CD14-positive monocyte (primary cell): Measurements from ENCODE around the gene LAGE3. TPM values are rescaled to one million over a fixed set of nuclear protein-coding genes. Genes with fewer than 3 reads are reported as not detected.

Experiments
- DNase-seq, 3 donors: peaks; one replicate each; pipeline ENCODE4 v3.0.0-alpha.2; 2011 to 2022
- H2AFZ ChIP-seq: 2 replicates; pipeline ENCODE4 v1.6.0; 2012; ENCODE audit warnings: mild to moderate bottlenecking, low read depth, low read length, inconsistent platforms; ENCODE audit not compliant: insufficient read depth, poor library complexity, severe bottlenecking
- H3K27ac ChIP-seq, 2 donors: 1 replicate in 1 of 2; 2 replicates in 1 of 2; pipeline ENCODE4 v1.5.1; 2012 to 2013; ENCODE audit warnings: low read length in 2 of 2, control low read depth in 1 of 2, inconsistent platforms in 1 of 2, low read depth in 1 of 2, mild to moderate bottlenecking in 1 of 2
- H3K27me3 ChIP-seq, 2 donors: one replicate each; pipeline versions ENCODE4 v1.6.0 to v1.6.1; 2011 to 2013; ENCODE audit warnings: low read length in 2 of 2; ENCODE audit not compliant: control insufficient read depth in 2 of 2, insufficient read depth in 2 of 2
- H3K36me3 ChIP-seq, 2 donors: replicated peaks in 1 of 2; 1 replicate in 1 of 2; 2 replicates in 1 of 2; pipeline versions ENCODE4 v1.5.1 to v1.6.1; 2012 to 2013; ENCODE audit warnings: low read length in 2 of 2, control low read depth in 1 of 2, inconsistent platforms in 1 of 2, mild to moderate bottlenecking in 1 of 2; ENCODE audit not compliant: insufficient read depth in 2 of 2, control insufficient read depth in 1 of 2
- H3K4me1 ChIP-seq, 2 donors: 1 replicate in 1 of 2; 2 replicates in 1 of 2; pipeline versions ENCODE4 v1.5.1 to v1.6.1; 2012 to 2013; ENCODE audit warnings: low read length in 2 of 2, control low read depth in 1 of 2, inconsistent platforms in 1 of 2, mild to moderate bottlenecking in 1 of 2, moderate library complexity in 1 of 2; ENCODE audit not compliant: insufficient read depth in 2 of 2, control insufficient read depth in 1 of 2
- H3K4me2 ChIP-seq: replicated peaks from 2 replicates; pipeline ENCODE3; 2012; ENCODE audit warnings: low read length, moderate library complexity, mild to moderate bottlenecking; ENCODE audit not compliant: poor library complexity, severe bottlenecking; ENCODE audit errors: extremely low read depth
- H3K4me3 ChIP-seq, 3 experiments: fragments of 200-600 bp in 1 of 3; sonication (generic) in 1 of 3; replicated peaks in 1 of 3; 1 replicate in 2 of 3; 2 replicates in 1 of 3; pipeline ENCODE4 v1.5.1; 2011 to 2013; ENCODE audit warnings: low read length in 3 of 3, mild to moderate bottlenecking in 3 of 3, control low read depth in 2 of 3, low read depth in 2 of 3, inconsistent platforms in 1 of 3, moderate library complexity in 1 of 3
- H3K79me2 ChIP-seq: 2 replicates; pipeline ENCODE4 v1.6.0; 2012; ENCODE audit warnings: mild to moderate bottlenecking, control low read depth, inconsistent platforms, low read length, moderate library complexity; ENCODE audit not compliant: insufficient read depth
- H3K9ac ChIP-seq: 2 replicates; pipeline ENCODE4 v1.6.0; 2017; ENCODE audit warnings: low read length, mild to moderate bottlenecking; ENCODE audit not compliant: insufficient read depth, poor library complexity, severe bottlenecking
- H3K9me3 ChIP-seq, 2 donors: replicated peaks in 1 of 2; 1 replicate in 1 of 2; 2 replicates in 1 of 2; pipeline versions ENCODE4 v1.5.1 to v1.6.1; 2012 to 2013; ENCODE audit warnings: low read length in 2 of 2, control low read depth in 1 of 2; ENCODE audit not compliant: control insufficient read depth in 1 of 2, insufficient read depth in 1 of 2
- H4K20me1 ChIP-seq: 2 replicates; pipeline ENCODE4 v1.6.0; 2012; ENCODE audit warnings: mild to moderate bottlenecking, low read length, control low read depth, moderate library complexity; ENCODE audit not compliant: insufficient read depth
- H3K27ac Mint-ChIP-seq, 7 donors: one replicate each; pipeline ENCODE4 v1.8.0; 2020; ENCODE audit warnings: mild to moderate bottlenecking in 7 of 7, mixed read lengths in 7 of 7, moderate library complexity in 6 of 7, inconsistent platforms in 2 of 7
- H3K27me3 Mint-ChIP-seq, 3 donors: one replicate each; pipeline ENCODE4 v1.8.0; 2021 to 2022; ENCODE audit warnings: low read depth in 3 of 3, mild to moderate bottlenecking in 3 of 3, mixed read lengths in 3 of 3, moderate library complexity in 3 of 3, inconsistent platforms in 1 of 3
- H3K36me3 Mint-ChIP-seq, 2 donors: one replicate each; pipeline ENCODE4 v1.8.0; 2020; ENCODE audit warnings: mixed read lengths in 2 of 2, inconsistent platforms in 1 of 2, mild to moderate bottlenecking in 1 of 2
- H3K4me1 Mint-ChIP-seq: one replicate; pipeline ENCODE4 v1.8.0; 2020; ENCODE audit warnings: mild to moderate bottlenecking, mixed read lengths
- H3K4me3 Mint-ChIP-seq, 2 donors: one replicate each; pipeline ENCODE4 v1.8.0; 2020; ENCODE audit warnings: mild to moderate bottlenecking in 2 of 2, mixed read lengths in 2 of 2, moderate library complexity in 1 of 2
- H3K9me3 Mint-ChIP-seq, 7 donors: one replicate each; pipeline ENCODE4 v1.8.0; 2020 to 2022; ENCODE audit warnings: mixed read lengths in 7 of 7, mild to moderate bottlenecking in 6 of 7, moderate library complexity in 6 of 7, inconsistent platforms in 2 of 7
- WGBS: methylation state at CpG from one replicate; pipeline ENCODE4 v1.1.5; 2013; ENCODE audit warnings: missing lambda C conversion rate; ENCODE audit not compliant: insufficient coverage; 5-methylcytosine and 5-hydroxymethylcytosine counted together
- intact Hi-C, 2 donors: fragments of 100-400 bp; cut with micrococcal nuclease; formaldehyde crosslinking; loops; one replicate each; pipeline versions ENCODE4 v1.15.0 to v1.15.1; 2023
- polyA plus RNA-seq, 3 donors: library from polyadenylated mRNA; depleted of rRNA in 1 of 3; unstranded in 2 of 3; stranded (reverse) in 1 of 3; fragments of 300-500 nt in 2 of 3; fragments of >200 nt in 1 of 3; fragmentation: Illumina TruSeq in 2 of 3; gene quantifications; 1 replicate in 2 of 3; 2 replicates in 1 of 3; pipeline ENCODE4 v1.2.3, GENCODE V29; 2012 to 2021
- TF ChIP-seq, protein P1 (sequence below): fragments of 200-600 bp; IDR thresholded peaks from one replicate; pipeline ENCODE4 v1.8.0; 2022; ENCODE audit warnings: antibody characterized with exemption, mild to moderate bottlenecking

The LAGE3 gene
- polyA plus RNA-seq, 3 donors: 12.4 to 30.9 (median 18.6) TPM

DNA sequence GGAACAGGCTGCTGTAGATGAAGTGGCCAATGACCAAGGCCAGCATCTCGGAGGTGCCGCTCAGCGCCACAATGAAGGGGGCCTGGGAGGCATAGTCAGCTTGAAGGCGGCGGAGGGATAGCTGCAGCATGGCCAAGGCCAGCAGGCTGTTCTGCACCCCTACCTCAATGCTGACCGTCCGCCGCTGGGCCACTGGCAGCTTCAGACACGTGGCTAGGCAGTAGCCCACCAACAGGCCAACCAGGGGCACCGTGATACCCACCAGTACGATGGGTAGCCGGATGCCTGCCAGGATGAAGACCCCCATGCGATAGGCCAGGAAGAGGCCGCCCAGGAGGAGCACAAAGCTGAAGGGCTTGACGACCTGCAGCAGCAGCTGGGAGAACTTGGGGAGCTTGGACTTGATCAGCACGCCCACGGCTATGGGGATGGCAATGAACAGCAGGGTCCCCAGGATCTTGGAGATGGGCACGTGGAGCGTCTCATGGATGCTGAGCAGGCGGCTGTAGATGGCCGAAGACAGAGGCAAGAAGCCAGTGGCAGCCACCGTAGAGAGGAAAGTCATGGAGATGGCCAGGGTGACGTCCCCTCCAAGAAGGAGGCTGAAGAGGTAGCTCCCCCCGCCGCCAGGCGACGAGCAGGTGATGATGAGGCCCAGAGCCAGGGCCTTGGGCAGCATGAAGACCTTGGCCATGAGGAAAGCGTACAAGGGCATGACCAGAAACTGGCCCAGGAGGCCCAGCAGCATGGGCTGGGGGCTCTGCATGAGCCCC, 8.6 kb upstream of the LAGE3 start:
- H3K27me3 Mint-ChIP-seq: peaks cover 0 to 8% (median 0%) of the 10 kb centered on the region in 3 donors
- no peak overlapping the region for H3K4me2 ChIP-seq
- no peak overlapping the region for H3K9ac ChIP-seq
- H3K36me3 ChIP-seq: peaks cover 0 to 3% of the 10 kb centered on the region in 2 donors
- WGBS: 97% methylated on average over 11 of the region's 28 CpGs
- H3K27ac Mint-ChIP-seq: peak overlapping the region in 3 of 7 donors; percentile 11 to 82 (median 48)
- no peak overlapping the region for H3K4me3 Mint-ChIP-seq
- intact Hi-C loops: no loop called here
- H3K4me1 Mint-ChIP-seq: peaks cover 32% of the 10 kb centered on the region
- H2AFZ ChIP-seq: no peak overlapping the region
- H3K4me3 ChIP-seq: no peak overlapping the region
- no peaks in the 10 kb centered on the region for H3K27me3 ChIP-seq
- H3K9me3 Mint-ChIP-seq: peaks cover 0 to 33% (median 15%) of the 10 kb centered on the region in 7 donors
- H3K79me2 ChIP-seq: peaks cover 20% of the 10 kb centered on the region
- H3K4me1 ChIP-seq: peaks cover 41 to 56% of the 10 kb centered on the region in 2 donors
- no peaks in the 10 kb centered on the region for H4K20me1 ChIP-seq
- H3K9me3 ChIP-seq: no peaks in the 10 kb centered on the region
- H3K27ac ChIP-seq: no peak overlapping the region
- H3K36me3 Mint-ChIP-seq: peaks cover 12 to 18% of the 10 kb centered on the region in 2 donors
- no peak for DNase-seq
- TF ChIP-seq, protein P1, sequence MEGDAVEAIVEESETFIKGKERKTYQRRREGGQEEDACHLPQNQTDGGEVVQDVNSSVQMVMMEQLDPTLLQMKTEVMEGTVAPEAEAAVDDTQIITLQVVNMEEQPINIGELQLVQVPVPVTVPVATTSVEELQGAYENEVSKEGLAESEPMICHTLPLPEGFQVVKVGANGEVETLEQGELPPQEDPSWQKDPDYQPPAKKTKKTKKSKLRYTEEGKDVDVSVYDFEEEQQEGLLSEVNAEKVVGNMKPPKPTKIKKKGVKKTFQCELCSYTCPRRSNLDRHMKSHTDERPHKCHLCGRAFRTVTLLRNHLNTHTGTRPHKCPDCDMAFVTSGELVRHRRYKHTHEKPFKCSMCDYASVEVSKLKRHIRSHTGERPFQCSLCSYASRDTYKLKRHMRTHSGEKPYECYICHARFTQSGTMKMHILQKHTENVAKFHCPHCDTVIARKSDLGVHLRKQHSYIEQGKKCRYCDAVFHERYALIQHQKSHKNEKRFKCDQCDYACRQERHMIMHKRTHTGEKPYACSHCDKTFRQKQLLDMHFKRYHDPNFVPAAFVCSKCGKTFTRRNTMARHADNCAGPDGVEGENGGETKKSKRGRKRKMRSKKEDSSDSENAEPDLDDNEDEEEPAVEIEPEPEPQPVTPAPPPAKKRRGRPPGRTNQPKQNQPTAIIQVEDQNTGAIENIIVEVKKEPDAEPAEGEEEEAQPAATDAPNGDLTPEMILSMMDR: no peak

DNA sequence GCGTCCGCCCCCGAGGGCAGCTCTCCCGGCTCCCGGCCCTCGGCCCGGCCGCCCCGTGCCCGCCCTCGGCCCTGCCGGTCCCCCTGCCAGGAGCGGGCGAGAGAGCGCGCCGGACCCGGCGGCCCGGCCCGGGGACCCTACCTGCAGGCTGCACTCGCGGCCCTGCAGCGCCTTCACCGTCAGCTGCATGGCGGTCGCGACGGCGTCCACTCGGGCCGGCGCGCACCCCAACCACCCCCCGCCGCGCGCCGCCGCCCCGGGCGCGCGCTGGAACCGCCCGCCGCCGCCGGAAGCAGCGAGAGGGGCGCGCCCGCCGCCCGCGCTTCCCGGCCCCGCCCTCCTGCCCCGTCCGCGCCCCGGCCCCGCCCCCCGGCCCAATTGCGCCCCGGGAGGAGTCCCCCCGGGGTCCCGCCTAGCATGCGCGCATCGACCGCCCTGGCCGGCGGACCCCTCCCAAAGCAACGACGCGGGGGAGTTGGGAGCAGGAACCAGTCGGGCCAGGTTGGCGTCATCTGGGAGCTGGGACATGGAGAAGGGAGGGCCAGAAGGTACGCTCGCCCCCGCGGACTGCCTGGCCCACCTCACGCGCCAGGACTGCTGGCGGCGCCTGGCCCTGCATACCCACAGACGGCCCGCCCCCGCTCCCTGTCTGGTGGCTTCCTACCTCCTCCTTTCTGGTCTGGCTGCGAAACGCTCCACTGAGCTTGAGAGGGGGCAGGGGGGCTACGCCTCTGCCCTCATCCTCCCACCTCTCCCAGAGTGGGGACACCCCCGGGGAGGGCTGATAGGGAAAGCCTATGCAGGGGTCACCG, 7.5 kb upstream of the LAGE3 start, which contains the start of gene UBL4A:
Gene UBL4A, minus strand, starts transcription at position 220 of the 812 bp plus-strand sequence. Its CDS starts 31 bp downstream, at position 189.
- Mint-ChIP-seq H3K36me3 (peaks cover 12 to 18% of the 10 kb centered on the region in 2 donors), H3K27me3 (peaks cover 0 to 8% (median 3%) of the 10 kb centered on the region in 3 donors), H3K27ac (peak within 1 kb of the TSS; percentile 20 to 82 (median 54)), H3K9me3 (peaks cover 0 to 33% (median 15%) of the 10 kb centered on the region in 7 donors), H3K4me1 (peaks cover 32% of the 10 kb centered on the region), H3K4me3 (peak within 1 kb of the TSS; percentile 65 to 76)
- Histone ChIP-seq H3K79me2 (peaks cover 20% of the 10 kb centered on the region), H3K4me2 (peak within 1 kb of the TSS; percentile 77), H3K27ac (peak within 1 kb of the TSS in 1 of 2 donors; percentile 66), H4K20me1 (no peaks in the 10 kb centered on the region), H3K9ac (peak within 1 kb of the TSS; percentile 64), H3K36me3 (peaks cover 0 to 3% of the 10 kb centered on the region in 2 donors), H3K4me1 (peaks cover 41 to 56% of the 10 kb centered on the region in 2 donors), H3K9me3 (no peaks in the 10 kb centered on the region), H3K4me3 (peak within 1 kb of the TSS; percentile 47 to 74 (median 53)), H3K27me3 (no peaks in the 10 kb centered on the region), H2AFZ (peak within 1 kb of the TSS; percentile 46)
- TF ChIP-seq, protein P1: no peak
- peak; percentile 17 to 27 (median 20) for DNase-seq
- under 1% methylated on average over 30 of the region's 95 CpGs for WGBS
- intact Hi-C loops: no loop called here
